ENCODE data around the gene PNMA6F.
"Not testable (repeated sequence)": the region's sequence is repeated elsewhere in the genome, so short reads cannot be mapped to it uniquely, and the experiment has no call there.

The PNMA6F gene

DNA sequence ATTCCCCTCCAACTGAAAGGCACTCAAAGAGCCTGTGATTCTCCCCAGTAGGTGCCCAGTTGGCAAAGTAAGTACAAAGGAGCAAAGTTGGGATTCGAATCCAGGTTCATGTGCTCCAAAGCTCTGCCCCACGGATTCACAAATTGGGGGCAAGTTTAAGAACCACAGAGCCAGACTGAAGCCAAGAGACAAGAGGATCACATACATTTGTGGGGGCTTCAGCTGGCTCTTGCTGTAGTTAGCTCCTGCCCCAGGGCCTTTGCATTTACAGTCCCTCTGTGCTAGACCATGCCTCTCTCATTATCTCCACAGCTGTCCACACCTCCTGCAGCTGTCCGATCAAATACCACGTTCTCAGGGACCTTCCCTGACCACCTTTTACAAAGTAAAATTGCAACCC, 18.8 kb downstream of the PNMA6F start:
- Mint-ChIP-seq H3K4me1 (peaks cover 3% of the 10 kb centered on the region), H3K4me3 (no peak overlapping the region), H3K36me3 (no peaks in the 10 kb centered on the region), H3K27ac (no peak overlapping the region), H3K9me3 (no peaks in the 10 kb centered on the region), H3K27me3 (peaks cover 17% of the 10 kb centered on the region)
- DNase-seq (ENCODE audit: low spot score in 2 of 2), result no peak
- ATAC-seq (ENCODE audit: low read depth), result no peak

DNA sequence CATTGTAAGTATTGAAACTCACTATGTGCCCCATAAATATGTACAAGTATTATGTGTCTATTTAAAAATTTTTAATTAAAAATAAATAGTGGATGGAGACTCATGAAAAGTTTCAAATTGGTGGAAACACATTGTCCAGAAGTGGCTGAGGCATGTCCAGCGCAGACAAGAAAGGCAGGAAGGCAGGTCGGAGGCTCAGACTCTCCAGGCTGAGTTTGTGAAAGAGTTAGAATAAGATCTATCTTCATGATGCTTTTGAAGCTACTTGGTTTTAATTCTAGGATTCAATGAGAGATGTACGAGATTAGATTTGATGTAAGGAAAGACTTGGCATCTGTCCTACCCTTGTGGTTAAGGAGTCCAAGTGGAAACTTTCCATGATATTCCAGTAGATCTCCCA, 19.8 kb downstream of the PNMA6F start:
- Mint-ChIP-seq H3K27ac (no peak overlapping the region), H3K9me3 (no peaks in the 10 kb centered on the region), H3K36me3 (no peaks in the 10 kb centered on the region), H3K4me3 (no peak overlapping the region), H3K4me1 (peaks cover 3% of the 10 kb centered on the region), H3K27me3 (peaks cover 17% of the 10 kb centered on the region)
- no peak for ATAC-seq (ENCODE audit: low read depth)
- no peak for DNase-seq (ENCODE audit: low spot score in 2 of 2)

DNA sequence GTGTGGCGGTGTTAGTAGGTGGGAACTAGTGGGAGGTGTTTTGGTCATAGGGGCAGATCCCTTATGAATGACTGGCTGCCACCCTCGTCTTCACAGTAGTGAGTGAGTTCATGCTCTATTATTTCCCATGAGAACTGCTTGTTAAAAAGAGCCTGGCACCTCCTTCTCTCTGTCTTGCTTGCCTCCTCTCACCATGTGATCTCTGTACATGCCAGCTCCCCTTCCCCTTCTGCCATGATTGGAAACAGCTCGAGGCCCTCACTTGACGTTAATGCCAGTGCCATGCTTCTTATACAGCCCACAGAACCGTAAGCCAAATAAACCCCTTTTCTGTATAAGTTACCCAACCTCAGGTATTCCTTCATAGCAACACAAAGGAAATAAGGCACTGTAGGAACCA, 21.7 kb downstream of the PNMA6F start:
- ATAC-seq (ENCODE audit: low read depth) (no peak), DNase-seq (ENCODE audit: low spot score in 2 of 2) (no peak)
- Mint-ChIP-seq H3K4me1 (peaks cover 3% of the 10 kb centered on the region), H3K27ac (no peak overlapping the region), H3K27me3 (peaks cover 17% of the 10 kb centered on the region), H3K4me3 (no peak overlapping the region), H3K36me3 (no peaks in the 10 kb centered on the region), H3K9me3 (no peaks in the 10 kb centered on the region)

DNA sequence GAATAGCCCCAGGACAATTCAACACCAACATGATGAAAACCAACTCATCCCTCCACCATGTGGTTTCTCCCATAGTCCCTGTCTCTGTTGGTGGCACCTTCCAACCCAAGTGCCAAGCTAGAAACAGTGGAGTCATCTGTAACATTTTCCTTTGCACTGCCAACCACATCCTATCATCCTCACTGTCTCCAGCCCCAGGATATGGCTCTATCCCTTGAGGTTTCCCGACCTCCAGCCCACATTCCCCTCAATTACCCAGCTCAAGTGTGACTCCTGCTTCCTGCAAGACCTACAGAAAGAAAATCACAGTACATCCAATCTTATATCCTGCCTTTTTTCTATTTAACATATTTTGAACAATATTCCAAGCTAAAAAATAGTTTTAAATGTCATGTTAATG, 24.2 kb downstream of the PNMA6F start:
- ATAC-seq (ENCODE audit: low read depth), result no peak
- Mint-ChIP-seq H3K9me3 (no peaks in the 10 kb centered on the region), H3K4me1 (peaks cover 6% of the 10 kb centered on the region), H3K36me3 (no peaks in the 10 kb centered on the region), H3K4me3 (no peak overlapping the region), H3K27ac (no peak overlapping the region), H3K27me3 (peaks cover 9% of the 10 kb centered on the region)
- DNase-seq (ENCODE audit: low spot score in 2 of 2), result no peak

DNA sequence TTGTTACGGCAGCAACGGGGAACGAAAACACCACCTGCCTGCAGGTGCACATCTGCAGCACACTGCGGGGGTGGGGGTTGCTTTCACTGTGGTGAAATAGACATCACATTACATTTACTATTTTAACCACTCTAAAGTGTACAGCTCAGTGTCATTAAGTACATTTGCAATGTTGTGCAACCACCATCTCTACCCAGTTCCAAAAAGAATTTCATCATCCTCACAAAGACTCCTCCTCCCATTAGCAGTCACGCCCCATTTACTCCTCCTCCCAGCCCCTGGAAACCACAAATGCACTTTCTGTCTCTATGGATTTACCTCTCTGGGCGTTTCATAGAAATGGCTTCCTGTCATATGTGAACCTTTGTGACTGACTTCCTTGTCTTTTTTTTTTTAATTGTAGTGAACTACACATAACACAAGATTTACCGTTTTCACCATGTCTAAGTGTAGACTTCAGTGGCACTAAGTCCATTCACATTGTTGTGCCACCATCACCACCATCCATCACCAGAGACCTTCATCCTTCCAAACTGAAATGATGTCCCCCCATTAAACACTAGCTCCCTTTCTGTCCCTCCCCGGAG, 28.0 kb downstream of the PNMA6F start:
- peak; percentile 57 for ATAC-seq (ENCODE audit: low read depth)
- H3K27me3 Mint-ChIP-seq; H3K36me3 Mint-ChIP-seq; DNase-seq (ENCODE audit: low spot score in 2 of 2); H3K9me3 Mint-ChIP-seq; H3K4me1 Mint-ChIP-seq; H3K27ac Mint-ChIP-seq: not testable (repeated sequence)
- peak overlapping the region; percentile 33 for H3K4me3 Mint-ChIP-seq

DNA sequence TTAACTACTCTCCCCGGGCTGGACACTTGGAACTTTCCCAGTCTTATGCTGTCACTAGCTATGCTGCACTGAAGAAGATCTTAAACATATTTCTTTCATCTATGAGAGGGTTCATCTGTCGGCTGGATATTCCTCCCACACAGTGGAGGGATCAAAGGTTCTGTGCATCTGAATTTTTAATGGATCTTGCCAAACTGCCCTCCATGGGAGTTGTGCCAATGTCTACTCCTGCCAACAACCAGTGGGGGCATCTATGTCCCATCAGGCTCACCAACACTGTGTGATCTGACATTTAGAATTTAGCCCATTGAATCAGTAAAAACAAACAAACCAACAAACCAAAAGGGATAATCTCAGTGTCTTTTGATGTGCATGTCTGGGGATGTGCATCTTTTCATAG, 32.8 kb downstream of the PNMA6F start:
- not testable (repeated sequence) for H3K27ac Mint-ChIP-seq; H3K36me3 Mint-ChIP-seq; ATAC-seq (ENCODE audit: low read depth); H3K4me3 Mint-ChIP-seq; H3K4me1 Mint-ChIP-seq; DNase-seq (ENCODE audit: low spot score in 2 of 2); H3K27me3 Mint-ChIP-seq; H3K9me3 Mint-ChIP-seq

DNA sequence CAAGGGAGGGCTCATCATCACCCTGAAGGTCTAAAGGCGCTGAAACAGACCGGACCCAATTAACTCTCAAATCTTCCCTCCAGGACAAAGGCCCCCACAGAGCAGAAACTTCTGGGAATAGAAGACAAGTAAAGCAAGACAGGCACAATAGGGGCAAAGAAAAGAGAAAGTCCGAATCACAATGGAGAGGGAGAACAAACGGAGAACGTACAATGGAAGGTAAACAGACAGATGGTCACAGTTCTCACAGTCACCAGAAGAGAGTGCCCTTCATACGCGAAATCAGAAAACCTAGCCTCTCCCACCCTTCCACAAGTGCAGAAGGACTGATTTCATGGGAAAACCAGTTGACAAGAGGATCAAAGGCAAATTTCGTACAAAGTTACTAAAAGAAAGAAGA, 35.9 kb downstream of the PNMA6F start:
- DNase-seq (ENCODE audit: low spot score in 2 of 2); H3K27me3 Mint-ChIP-seq; H3K9me3 Mint-ChIP-seq; H3K36me3 Mint-ChIP-seq; ATAC-seq (ENCODE audit: low read depth); H3K27ac Mint-ChIP-seq; H3K4me3 Mint-ChIP-seq; H3K4me1 Mint-ChIP-seq: not testable (repeated sequence)

DNA sequence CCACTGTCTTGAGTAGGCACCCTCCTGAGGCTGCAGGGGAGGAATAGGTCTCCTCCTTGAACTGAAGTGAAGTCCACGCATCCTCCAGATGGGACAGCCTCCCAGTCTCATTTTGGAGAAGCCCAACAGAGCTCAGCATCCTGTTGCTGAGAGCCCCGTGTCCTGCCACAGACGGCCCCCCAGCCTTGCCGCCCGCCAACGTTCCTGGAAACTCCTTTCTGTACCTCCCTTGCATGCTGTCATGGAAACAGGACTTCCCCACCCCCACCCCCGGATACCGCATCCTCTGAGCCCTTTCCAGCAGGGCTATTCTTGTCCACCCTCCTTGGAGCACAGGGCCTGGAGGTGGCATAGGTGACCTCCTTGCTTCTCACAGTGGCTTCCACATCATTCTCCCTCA, 37.6 kb downstream of the PNMA6F start:
- not testable (repeated sequence) for H3K36me3 Mint-ChIP-seq; H3K27me3 Mint-ChIP-seq; DNase-seq (ENCODE audit: low spot score in 2 of 2); H3K4me1 Mint-ChIP-seq; H3K9me3 Mint-ChIP-seq; ATAC-seq (ENCODE audit: low read depth); H3K4me3 Mint-ChIP-seq; H3K27ac Mint-ChIP-seq

DNA sequence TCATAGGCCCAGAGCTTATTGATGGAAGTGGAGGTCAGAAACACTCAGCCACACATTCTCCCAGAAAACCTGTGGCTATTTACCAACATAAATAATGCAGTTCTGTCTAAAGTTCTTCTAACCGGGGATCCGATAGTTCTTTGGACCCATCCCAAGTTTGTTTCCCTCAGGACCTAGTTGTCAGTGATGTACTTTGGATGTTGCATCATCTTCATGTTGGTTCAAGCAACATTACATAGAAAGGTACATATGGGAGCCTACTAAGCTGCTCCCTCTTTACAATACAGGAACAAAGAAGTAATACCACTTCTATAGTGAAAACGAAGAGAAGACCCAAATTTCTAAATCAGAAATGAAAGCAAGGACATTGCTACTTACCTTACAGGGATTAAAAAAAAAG, 39.8 kb downstream of the PNMA6F start:
- not testable (repeated sequence) for H3K27ac Mint-ChIP-seq; ATAC-seq (ENCODE audit: low read depth); H3K27me3 Mint-ChIP-seq; H3K36me3 Mint-ChIP-seq; H3K4me3 Mint-ChIP-seq; H3K9me3 Mint-ChIP-seq; H3K4me1 Mint-ChIP-seq; DNase-seq (ENCODE audit: low spot score in 2 of 2)

DNA sequence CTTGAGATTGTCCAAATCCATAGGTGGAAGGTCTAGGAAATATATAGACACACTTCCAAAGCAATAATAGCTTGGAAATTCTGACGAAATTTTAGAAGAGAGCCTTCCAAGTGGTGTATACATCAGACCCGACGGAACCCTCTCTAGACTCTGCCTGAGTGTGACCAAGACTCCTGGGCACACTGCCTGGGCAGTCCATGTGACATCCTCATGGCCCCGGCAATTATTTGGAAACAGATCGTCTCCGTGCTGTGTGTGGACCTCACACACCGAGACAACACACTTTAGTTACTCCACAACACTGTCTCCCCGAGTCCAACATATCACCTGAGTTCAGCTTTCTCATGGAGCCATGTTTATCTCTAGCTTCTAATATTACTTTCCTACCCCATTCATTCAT, 42.3 kb downstream of the PNMA6F start:
- not testable (repeated sequence) for H3K4me1 Mint-ChIP-seq; DNase-seq (ENCODE audit: low spot score in 2 of 2); H3K36me3 Mint-ChIP-seq; H3K27ac Mint-ChIP-seq; ATAC-seq (ENCODE audit: low read depth); H3K4me3 Mint-ChIP-seq; H3K9me3 Mint-ChIP-seq; H3K27me3 Mint-ChIP-seq

DNA sequence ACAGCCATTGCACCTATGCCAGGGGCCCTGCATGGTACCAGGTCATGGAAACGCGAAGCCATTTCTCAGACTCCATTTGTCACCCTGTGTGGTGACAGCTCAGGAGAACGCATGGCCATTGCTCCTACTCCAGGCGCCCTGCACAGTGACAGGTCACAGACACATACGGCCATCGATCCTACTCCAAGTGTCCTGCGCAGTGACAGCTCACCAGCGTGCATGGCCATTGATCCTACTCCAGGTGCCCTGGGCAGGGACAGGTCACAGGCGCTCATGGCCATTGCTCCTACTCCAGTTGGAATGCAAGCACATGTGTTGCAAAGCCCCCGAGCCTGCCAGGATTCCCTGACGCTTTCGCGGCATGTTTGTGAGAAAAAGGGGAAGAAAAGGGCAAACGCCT, 45.5 kb downstream of the PNMA6F start:
- not testable (repeated sequence) for H3K27ac Mint-ChIP-seq; H3K27me3 Mint-ChIP-seq; H3K4me1 Mint-ChIP-seq; H3K36me3 Mint-ChIP-seq; H3K9me3 Mint-ChIP-seq; ATAC-seq (ENCODE audit: low read depth); H3K4me3 Mint-ChIP-seq; DNase-seq (ENCODE audit: low spot score in 2 of 2)

DNA sequence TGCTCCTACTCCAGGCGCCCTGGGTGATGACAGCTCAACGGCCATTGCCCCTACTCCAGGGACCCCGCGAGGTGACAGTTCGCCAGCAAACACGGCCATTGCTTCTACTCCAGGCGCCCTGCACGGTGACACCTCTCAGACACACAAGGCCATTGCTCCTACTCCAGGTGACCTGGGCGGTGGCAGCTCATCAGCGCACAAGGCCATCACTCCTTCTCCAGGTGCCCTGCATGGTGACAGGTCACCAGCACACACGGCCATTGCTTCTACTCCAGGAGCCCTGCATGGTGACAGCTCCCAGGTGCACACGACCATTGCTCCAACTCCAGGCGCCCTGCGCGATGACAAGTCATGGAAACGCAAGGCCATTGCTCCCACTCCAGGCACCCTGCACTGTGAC, 46.1 kb downstream of the PNMA6F start:
- not testable (repeated sequence) for H3K4me3 Mint-ChIP-seq; DNase-seq (ENCODE audit: low spot score in 2 of 2); ATAC-seq (ENCODE audit: low read depth); H3K27me3 Mint-ChIP-seq; H3K27ac Mint-ChIP-seq; H3K36me3 Mint-ChIP-seq; H3K4me1 Mint-ChIP-seq; H3K9me3 Mint-ChIP-seq

DNA sequence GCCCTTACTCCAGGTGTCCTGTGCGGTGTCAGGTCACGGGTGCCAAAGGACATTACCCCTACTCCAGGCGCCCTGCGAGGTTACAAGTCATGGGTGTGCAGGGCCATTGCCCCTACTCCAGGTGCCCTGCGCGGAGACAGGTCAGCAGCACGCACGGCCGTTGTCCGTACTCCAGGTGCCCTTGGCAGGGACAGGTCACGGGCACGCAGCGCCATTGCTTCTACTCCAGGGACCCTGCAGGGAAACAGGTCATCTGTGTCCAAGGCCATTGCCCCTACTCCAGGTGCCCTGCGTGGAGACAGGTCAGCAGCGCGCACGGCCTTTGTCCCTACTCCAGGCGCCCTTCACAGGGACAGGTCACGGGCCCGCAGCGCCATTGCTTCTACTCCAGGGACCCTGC, 49.0 kb downstream of the PNMA6F start:
- not testable (repeated sequence) for H3K4me3 Mint-ChIP-seq; H3K27me3 Mint-ChIP-seq; H3K4me1 Mint-ChIP-seq; H3K9me3 Mint-ChIP-seq; DNase-seq (ENCODE audit: low spot score in 2 of 2); H3K27ac Mint-ChIP-seq; ATAC-seq (ENCODE audit: low read depth); H3K36me3 Mint-ChIP-seq

DNA sequence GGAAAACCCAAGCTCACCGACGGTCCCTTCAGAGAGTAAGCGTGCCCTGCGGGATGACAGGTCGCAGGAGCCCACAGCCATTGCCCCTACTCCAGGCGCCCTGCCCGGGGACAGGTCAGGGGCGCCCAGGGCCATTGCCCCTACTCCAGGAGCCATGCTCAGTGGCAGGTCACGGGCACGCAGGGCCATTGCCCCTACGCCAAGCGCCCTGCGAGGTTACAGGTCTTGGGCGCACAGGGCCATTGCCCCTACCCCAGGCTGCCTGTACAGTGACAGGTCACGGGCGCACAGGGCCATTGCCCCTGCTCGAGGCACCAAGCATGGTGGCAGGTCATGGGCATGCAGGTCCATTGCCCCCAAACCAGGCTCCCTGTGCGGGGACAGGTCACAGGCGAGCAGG, 49.5 kb downstream of the PNMA6F start:
- not testable (repeated sequence) for H3K27ac Mint-ChIP-seq; DNase-seq (ENCODE audit: low spot score in 2 of 2); ATAC-seq (ENCODE audit: low read depth); H3K4me1 Mint-ChIP-seq; H3K9me3 Mint-ChIP-seq; H3K27me3 Mint-ChIP-seq; H3K36me3 Mint-ChIP-seq; H3K4me3 Mint-ChIP-seq

Measured in memory B cell (primary cell).